Neural progenitor cell (in vitro differentiated cells): ENCODE results near the gene ZNF536. TPM values are rescaled to one million over a fixed set of nuclear protein-coding genes. Genes with fewer than 3 reads are reported as not detected.

Experiments
- DNase-seq: peaks from one replicate; pipeline ENCODE4 v3.0.0-alpha.2; 2016; ENCODE audit warnings: low spot score
- H2AFZ ChIP-seq: fragments of 200-600 bp; sonication (generic); replicated peaks from 2 replicates; pipeline ENCODE4 v1.6.1; 2016; ENCODE audit warnings: antibody characterized with exemption
- H3F3A ChIP-seq: fragments of 200-600 bp; sonication (generic); 2 replicates; pipeline ENCODE4 v1.6.1; 2016; ENCODE audit warnings: antibody characterized with exemption, low read depth
- H3K27ac ChIP-seq: fragments of 200-600 bp; sonication (generic); 2 replicates; pipeline ENCODE4 v1.5.1; 2016; ENCODE audit warnings: mild to moderate bottlenecking
- H3K27me3 ChIP-seq: fragments of 200-600 bp; sonication (generic); 2 replicates; pipeline ENCODE4 v1.6.1; 2016; ENCODE audit warnings: mild to moderate bottlenecking, moderate library complexity
- H3K36me3 ChIP-seq: fragments of 200-600 bp; sonication (generic); 2 replicates; pipeline ENCODE4 v1.5.1; 2016
- H3K4me1 ChIP-seq: fragments of 200-600 bp; sonication (generic); 2 replicates; pipeline ENCODE4 v1.6.1; 2016; ENCODE audit warnings: mixed run types
- H3K4me2 ChIP-seq: fragments of 200-600 bp; sonication (generic); 2 replicates; pipeline ENCODE4 v1.6.1; 2016
- H3K4me3 ChIP-seq: fragments of 200-600 bp; sonication (generic); 2 replicates; pipeline ENCODE4 v1.5.1; 2016
- H3K79me2 ChIP-seq: fragments of 200-600 bp; sonication (generic); 2 replicates; pipeline ENCODE4 v1.6.1; 2016; ENCODE audit warnings: low read depth
- H3K9ac ChIP-seq: fragments of 200-600 bp; sonication (generic); 2 replicates; pipeline ENCODE4 v1.6.1; 2016
- H3K9me3 ChIP-seq: fragments of 200-600 bp; sonication (generic); 2 replicates; pipeline ENCODE4 v1.5.1; 2016; ENCODE audit warnings: low read depth
- H4K20me1 ChIP-seq: fragments of 200-600 bp; sonication (generic); 2 replicates; pipeline ENCODE4 v1.6.1; 2016; ENCODE audit warnings: low read depth
- H3K27ac Mint-ChIP-seq: 3 replicates; pipeline ENCODE4 v1.8.0; 2021; ENCODE audit warnings: mixed read lengths
- H3K27me3 Mint-ChIP-seq: 2 replicates; pipeline ENCODE4 v1.8.0; 2022; ENCODE audit warnings: low read depth, mild to moderate bottlenecking, inconsistent platforms, moderate library complexity, mixed read lengths; ENCODE audit not compliant: insufficient read depth
- H3K36me3 Mint-ChIP-seq: 3 replicates; pipeline ENCODE4 v1.8.0; 2021; ENCODE audit warnings: mixed read lengths
- H3K4me1 Mint-ChIP-seq: 3 replicates; pipeline ENCODE4 v1.8.0; 2021; ENCODE audit warnings: mixed read lengths
- H3K4me3 Mint-ChIP-seq: 3 replicates; pipeline ENCODE4 v1.8.0; 2021; ENCODE audit warnings: mild to moderate bottlenecking, moderate library complexity, mixed read lengths
- H3K9me3 Mint-ChIP-seq: 3 replicates; pipeline ENCODE4 v1.8.0; 2020; ENCODE audit warnings: mixed read lengths
- EZH2 ChIP-seq: fragments of 200-600 bp; sonication (generic); IDR thresholded peaks from 2 replicates; pipeline ENCODE4 v1.6.1; 2017; ENCODE audit warnings: antibody characterized with exemption, mild to moderate bottlenecking, moderate library complexity
- EZH2phosphoT487 ChIP-seq: fragments of 200-600 bp; sonication (generic); IDR thresholded peaks from 2 replicates; pipeline ENCODE4 v1.6.1; 2017; ENCODE audit warnings: antibody characterized with exemption
- total RNA-seq: library from RNA; depleted of rRNA; stranded (reverse); fragments of >200 nt; gene quantifications from 2 replicates; pipeline ENCODE4 v1.2.3, GENCODE V29; 2015; ENCODE audit warnings: low replicate concordance
- TF ChIP-seq, protein P1 (sequence below): fragments of 200-600 bp; sonication (generic); IDR thresholded peaks from 2 replicates; pipeline ENCODE4 v1.5.1; 2017; ENCODE audit warnings: antibody characterized with exemption, mild to moderate bottlenecking

Gene ZNF536
- total RNA-seq, 1 donor from 2014 or later, result 0.24 TPM

DNA sequence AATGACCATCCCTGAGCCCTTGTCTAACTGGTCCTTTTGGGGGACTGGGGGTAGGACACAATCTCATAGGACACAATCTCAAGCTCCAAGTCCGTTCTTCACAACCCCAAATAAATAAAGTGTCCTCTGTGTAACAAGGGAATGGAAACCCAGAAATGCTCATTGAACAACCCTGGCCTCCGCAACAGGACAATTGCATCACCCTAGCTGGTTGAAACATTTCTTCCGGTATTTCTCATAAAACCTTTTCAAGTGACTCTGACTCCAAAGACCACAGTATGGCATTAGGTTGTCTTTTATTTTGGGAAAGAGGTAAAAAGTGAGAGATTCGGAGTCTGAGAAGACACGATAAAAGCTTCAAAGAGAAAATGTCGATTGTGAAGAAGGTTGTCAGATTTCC lies 186.6 kb downstream of the ZNF536 start:
- no peaks in the 10 kb centered on the region for H4K20me1 ChIP-seq
- no peak overlapping the region for H3K27ac ChIP-seq
- H3K27me3 Mint-ChIP-seq, result peaks cover 7% of the 10 kb centered on the region
- no peaks in the 10 kb centered on the region for H3K79me2 ChIP-seq
- H3K4me2 ChIP-seq, result no peak overlapping the region
- H3K9me3 ChIP-seq, result no peaks in the 10 kb centered on the region
- H3F3A ChIP-seq, result peaks cover 5% of the 10 kb centered on the region
- H3K27me3 ChIP-seq, result no peaks in the 10 kb centered on the region
- peaks cover 33% of the 10 kb centered on the region for H3K4me1 Mint-ChIP-seq
- no peak for DNase-seq
- TF ChIP-seq EZH2phosphoT487 (no peak), EZH2 (no peak)
- TF ChIP-seq, protein P1, sequence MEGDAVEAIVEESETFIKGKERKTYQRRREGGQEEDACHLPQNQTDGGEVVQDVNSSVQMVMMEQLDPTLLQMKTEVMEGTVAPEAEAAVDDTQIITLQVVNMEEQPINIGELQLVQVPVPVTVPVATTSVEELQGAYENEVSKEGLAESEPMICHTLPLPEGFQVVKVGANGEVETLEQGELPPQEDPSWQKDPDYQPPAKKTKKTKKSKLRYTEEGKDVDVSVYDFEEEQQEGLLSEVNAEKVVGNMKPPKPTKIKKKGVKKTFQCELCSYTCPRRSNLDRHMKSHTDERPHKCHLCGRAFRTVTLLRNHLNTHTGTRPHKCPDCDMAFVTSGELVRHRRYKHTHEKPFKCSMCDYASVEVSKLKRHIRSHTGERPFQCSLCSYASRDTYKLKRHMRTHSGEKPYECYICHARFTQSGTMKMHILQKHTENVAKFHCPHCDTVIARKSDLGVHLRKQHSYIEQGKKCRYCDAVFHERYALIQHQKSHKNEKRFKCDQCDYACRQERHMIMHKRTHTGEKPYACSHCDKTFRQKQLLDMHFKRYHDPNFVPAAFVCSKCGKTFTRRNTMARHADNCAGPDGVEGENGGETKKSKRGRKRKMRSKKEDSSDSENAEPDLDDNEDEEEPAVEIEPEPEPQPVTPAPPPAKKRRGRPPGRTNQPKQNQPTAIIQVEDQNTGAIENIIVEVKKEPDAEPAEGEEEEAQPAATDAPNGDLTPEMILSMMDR, result no peak
- no peak overlapping the region for H3K4me3 Mint-ChIP-seq
- H3K4me3 ChIP-seq, result no peak overlapping the region
- peaks cover 4% of the 10 kb centered on the region for H3K9me3 Mint-ChIP-seq
- peaks cover 5% of the 10 kb centered on the region for H3K4me1 ChIP-seq
- no peak overlapping the region for H3K9ac ChIP-seq
- H3K36me3 ChIP-seq, result no peaks in the 10 kb centered on the region
- no peaks in the 10 kb centered on the region for H3K36me3 Mint-ChIP-seq
- H3K27ac Mint-ChIP-seq, result no peak overlapping the region
- no peak overlapping the region for H2AFZ ChIP-seq

DNA sequence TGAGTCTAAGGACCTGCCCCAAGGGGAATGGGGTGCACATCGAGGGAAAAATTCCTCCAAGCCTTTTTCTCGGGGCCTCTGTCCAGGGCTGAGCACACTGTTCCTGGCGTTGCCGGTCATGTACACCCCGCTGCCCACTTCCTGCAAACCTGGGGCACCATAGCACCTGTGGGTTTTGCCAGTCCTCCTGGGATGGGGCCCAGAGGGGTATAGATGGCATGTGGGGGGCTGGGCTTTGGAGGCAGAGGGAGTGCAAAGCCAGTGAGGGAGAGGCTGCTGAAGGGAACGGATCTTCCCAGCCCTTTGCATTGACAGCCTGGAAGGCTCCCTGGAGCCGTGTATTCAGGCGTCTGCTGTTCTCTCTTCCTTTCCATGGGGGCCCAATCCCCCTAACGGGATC lies 187.3 kb downstream of the ZNF536 start:
- Histone ChIP-seq H3K4me3 (no peak overlapping the region), H3K4me2 (no peak overlapping the region), H3K27me3 (no peaks in the 10 kb centered on the region), H4K20me1 (no peaks in the 10 kb centered on the region), H3K4me1 (peaks cover 5% of the 10 kb centered on the region), H3K9ac (no peak overlapping the region), H3K9me3 (no peaks in the 10 kb centered on the region), H3K79me2 (no peaks in the 10 kb centered on the region), H2AFZ (no peak overlapping the region), H3F3A (peaks cover 5% of the 10 kb centered on the region), H3K27ac (no peak overlapping the region), H3K36me3 (no peaks in the 10 kb centered on the region)
- Mint-ChIP-seq H3K9me3 (peaks cover 4% of the 10 kb centered on the region), H3K36me3 (no peaks in the 10 kb centered on the region), H3K27me3 (peaks cover 7% of the 10 kb centered on the region), H3K4me3 (no peak overlapping the region), H3K4me1 (peaks cover 36% of the 10 kb centered on the region), H3K27ac (no peak overlapping the region)
- TF ChIP-seq, protein P1, result no peak
- TF ChIP-seq EZH2phosphoT487 (no peak), EZH2 (no peak)
- no peak for DNase-seq

DNA sequence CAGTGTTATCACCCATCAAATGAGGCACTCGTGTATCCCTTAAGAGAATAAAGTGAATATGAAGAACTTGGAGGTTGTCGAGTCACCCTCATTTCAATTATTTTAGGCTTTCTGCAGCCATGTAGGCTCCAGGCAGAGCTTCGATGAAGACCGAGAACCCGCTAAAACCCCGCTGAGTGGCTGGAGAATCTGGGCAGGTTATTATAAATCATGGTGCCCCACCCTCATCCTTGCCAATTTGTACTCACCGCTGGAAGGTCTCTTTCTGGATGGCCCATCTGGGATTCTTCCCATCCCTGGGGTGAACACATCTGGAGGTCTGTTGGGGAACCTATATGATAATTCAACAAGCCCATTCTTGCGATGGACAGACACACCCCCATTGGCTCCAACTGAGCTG lies 190.8 kb downstream of the ZNF536 start:
- Histone ChIP-seq H3K4me3 (no peak overlapping the region), H3K27me3 (no peaks in the 10 kb centered on the region), H3K4me2 (no peak overlapping the region), H2AFZ (no peak overlapping the region), H3F3A (no peaks in the 10 kb centered on the region), H3K9ac (no peak overlapping the region), H3K27ac (no peak overlapping the region), H3K79me2 (no peaks in the 10 kb centered on the region), H3K4me1 (no peaks in the 10 kb centered on the region), H3K36me3 (no peaks in the 10 kb centered on the region), H4K20me1 (no peaks in the 10 kb centered on the region), H3K9me3 (no peaks in the 10 kb centered on the region)
- Mint-ChIP-seq H3K4me3 (no peak overlapping the region), H3K36me3 (no peaks in the 10 kb centered on the region), H3K27me3 (peaks cover 9% of the 10 kb centered on the region), H3K27ac (no peak overlapping the region), H3K4me1 (peaks cover 35% of the 10 kb centered on the region), H3K9me3 (peaks cover 4% of the 10 kb centered on the region)
- no peak for DNase-seq
- TF ChIP-seq EZH2phosphoT487, result no peak
- TF ChIP-seq, protein P1, result no peak
- TF ChIP-seq EZH2, result no peak
